Measurements from ENCODE around the gene CD82.

GRCh38 chr11:44524346-44524745 is 41.1 kb upstream of the CD82 start:
- no peak for TF ChIP-seq CTCF (IDR thresholded peaks at IDR 0.05)
- no peak for TF ChIP-seq POLR2A (IDR thresholded peaks at IDR 0.05)
